Endothelial cell of umbilical vein (primary cell): ENCODE data around the gene AQP1. TPM values are rescaled to one million over a fixed set of nuclear protein-coding genes. Genes with fewer than 3 reads are reported as not detected.

Source experiments
- BruUV-seq: library from RNA; stranded (reverse); fragments of 400-500 nt; replicated peaks from 2 replicates; lab custom pipeline; 2021; lab: Mats Ljungman, UMichigan
- CTCF ChIA-PET: fragments of 300-600, 350-600 bp; sonication (Branson Sonifier 250); formaldehyde crosslinking; loops from one replicate; lab custom pipeline; 2021; ENCODE audit warnings: antibody characterized with exemption, inconsistent platforms; lab: Charles Lee
- POLR2A ChIA-PET: fragments of 300-600, 350-600 bp; sonication (Branson Sonifier 250); formaldehyde crosslinking; loops from one replicate; lab custom pipeline; 2021; ENCODE audit warnings: antibody characterized with exemption, inconsistent platforms; lab: Charles Lee
- DNase-seq: peaks from one replicate; pipeline ENCODE4 v3.0.0-alpha.2; 2011; ENCODE audit warnings: low read depth, low spot score
- FAIRE-seq: peaks from 2 replicates; lab custom pipeline; 2011; peaks lifted over from hg19 to GRCh38; lab: Jason Lieb, UNC
- H2AFZ ChIP-seq: 2 replicates; pipeline ENCODE4 v1.6.0; 2012; ENCODE audit warnings: low read depth, low read length, control low read depth, inconsistent platforms
- H3K27ac ChIP-seq: 2 replicates; pipeline ENCODE4 v1.5.1; 2011; ENCODE audit warnings: low read depth, mild to moderate bottlenecking, control low read depth, low read length, moderate library complexity; ENCODE audit not compliant: insufficient read depth
- H3K27me3 ChIP-seq, 2 experiments: 2 replicates each; pipeline versions ENCODE4 v1.6.0 to v1.6.1; 2011; ENCODE audit warnings: low read length in 2 of 2, mixed read lengths in 1 of 2; ENCODE audit not compliant: control insufficient read depth in 2 of 2, insufficient read depth in 2 of 2
- H3K36me3 ChIP-seq, 2 experiments: 2 replicates in 1 of 2; 3 replicates in 1 of 2; pipeline ENCODE4 v1.5.1; 2011; ENCODE audit warnings: low read length in 2 of 2, mild to moderate bottlenecking in 1 of 2, moderate library complexity in 1 of 2; ENCODE audit not compliant: control insufficient read depth in 2 of 2, insufficient read depth in 2 of 2; ENCODE audit errors: extremely low read depth in 1 of 2
- H3K4me1 ChIP-seq: 3 replicates; pipeline ENCODE4 v1.5.1; 2011; ENCODE audit warnings: mild to moderate bottlenecking, low read length; ENCODE audit not compliant: control insufficient read depth, insufficient read depth; ENCODE audit errors: extremely low read depth
- H3K4me2 ChIP-seq: 2 replicates; pipeline ENCODE4 v1.6.1; 2011; ENCODE audit warnings: low read length, control low read depth, mixed read lengths; ENCODE audit not compliant: insufficient read depth
- H3K4me3 ChIP-seq, 3 experiments: fragments of 200-600 bp in 1 of 3; sonication (generic), shearing (Covaris generic) in 1 of 3; replicated peaks in 1 of 3; 2 replicates each; pipeline ENCODE4 v1.5.1; 2011 to 2016; ENCODE audit warnings: control low read depth in 3 of 3, low read length in 3 of 3, mild to moderate bottlenecking in 2 of 3, inconsistent platforms in 1 of 3, low read depth in 1 of 3, moderate library complexity in 1 of 3; ENCODE audit not compliant: insufficient read depth in 1 of 3
- H3K79me2 ChIP-seq: 2 replicates; pipeline ENCODE4 v1.6.0; 2012; ENCODE audit warnings: low read length, inconsistent platforms; ENCODE audit not compliant: control insufficient read depth, insufficient read depth
- H3K9ac ChIP-seq: replicated peaks from 2 replicates; pipeline ENCODE3; 2011; ENCODE audit warnings: low read length, control low read depth; ENCODE audit not compliant: insufficient read depth; ENCODE audit errors: extremely low read depth
- H3K9me1 ChIP-seq: replicated peaks from 3 replicates; pipeline ENCODE4 v1.6.0; 2011; ENCODE audit warnings: mild to moderate bottlenecking, low read length; ENCODE audit not compliant: control insufficient read depth, insufficient read depth; ENCODE audit errors: extremely low read depth
- H3K9me3 ChIP-seq: replicated peaks from 2 replicates; pipeline ENCODE4 v1.5.1; 2012; ENCODE audit warnings: low read length, inconsistent platforms; ENCODE audit not compliant: control insufficient read depth, insufficient read depth
- H4K20me1 ChIP-seq: replicated peaks from 2 replicates; pipeline ENCODE3; 2011; ENCODE audit warnings: mild to moderate bottlenecking, low read length; ENCODE audit not compliant: control insufficient read depth, insufficient read depth; ENCODE audit errors: extremely low read depth
- EZH2 ChIP-seq: IDR thresholded peaks from 2 replicates; pipeline ENCODE4 v1.6.1; 2012; ENCODE audit warnings: borderline replicate concordance, low read depth, mild to moderate bottlenecking, moderate library complexity, low read length, inconsistent platforms; ENCODE audit not compliant: severe bottlenecking
- FOS ChIP-seq: IDR thresholded peaks from 2 replicates; pipeline ENCODE4 v1.6.1; 2011; ENCODE audit warnings: mild to moderate bottlenecking, low read length, moderate library complexity, borderline replicate concordance; ENCODE audit not compliant: insufficient read depth
- GATA2 ChIP-seq: IDR thresholded peaks from 2 replicates; pipeline ENCODE4 v1.7.0; 2011; ENCODE audit warnings: low read depth, mild to moderate bottlenecking, moderate library complexity, mixed read lengths, low read length; ENCODE audit not compliant: insufficient read length, insufficient read depth
- JUN ChIP-seq: IDR thresholded peaks from 2 replicates; pipeline ENCODE4 v1.6.1; 2011; ENCODE audit warnings: borderline replicate concordance, low read depth; ENCODE audit not compliant: insufficient read length, insufficient read depth
- MYC ChIP-seq: IDR thresholded peaks from one replicate; pipeline ENCODE4 v1.6.1; 2011; ENCODE audit warnings: mild to moderate bottlenecking, low read depth, low read length
- POLR2A ChIP-seq: IDR thresholded peaks from 2 replicates; pipeline ENCODE4 v1.6.1; 2012; ENCODE audit warnings: low read depth, mild to moderate bottlenecking, control low read depth, low read length
- POLR2AphosphoS5 ChIP-seq: IDR thresholded peaks from 2 replicates; pipeline ENCODE4 v1.6.1; 2012; ENCODE audit warnings: low read depth, mild to moderate bottlenecking, control low read depth, low read length, moderate library complexity; ENCODE audit not compliant: insufficient read depth
- dilution Hi-C: fragments of 300-500 bp; cut with MboI; formaldehyde crosslinking; loops from one replicate; pipeline ENCODE4 v1.15.0; 2019; ENCODE audit warnings: low sequenced_read_pairs; ENCODE audit not compliant: extremely low pct_ligation_motif_present
- intact Hi-C: fragments of 100-400 bp; cut with micrococcal nuclease; formaldehyde crosslinking; loops from one replicate; pipeline ENCODE4 v1.10.0; 2022
- polyA plus RNA-seq, 4 experiments: library from polyadenylated mRNA; depleted of rRNA in 3 of 4; stranded (reverse) in 3 of 4; unstranded in 1 of 4; fragments of >200 nt; gene quantifications; 2 replicates each; pipeline versions ENCODE4 v1.2.1 to v1.2.3, GENCODE V29; 2011 to 2012; ENCODE audit warnings: missing spikeins in 1 of 4
- total RNA-seq: library from RNA; stranded (reverse); gene quantifications from 2 replicates; pipeline ENCODE4 v1.2.3, GENCODE V29; 2021
- TF ChIP-seq, protein P1 (sequence below), 2 donors: IDR thresholded peaks; 1 replicate in 1 of 2; 2 replicates in 1 of 2; pipeline ENCODE4 v1.5.1; 2011; ENCODE audit warnings: low read length in 2 of 2, mild to moderate bottlenecking in 2 of 2, moderate library complexity in 2 of 2, control low read depth in 1 of 2, inconsistent platforms in 1 of 2, low read depth in 1 of 2; ENCODE audit not compliant: insufficient read depth in 1 of 2; ENCODE audit errors: extremely low read depth in 1 of 2
- TF ChIP-seq, protein P2 (sequence below): IDR thresholded peaks from 2 replicates; pipeline ENCODE4 v1.6.1; 2011; ENCODE audit not compliant: insufficient read depth, insufficient read length

Gene AQP1
- total and polyA plus RNA-seq, 2 donors (not counting 3 experiments of a cell fraction or from before 2014, with no cell fraction given) = 11.7 to 15.9 TPM

DNA sequence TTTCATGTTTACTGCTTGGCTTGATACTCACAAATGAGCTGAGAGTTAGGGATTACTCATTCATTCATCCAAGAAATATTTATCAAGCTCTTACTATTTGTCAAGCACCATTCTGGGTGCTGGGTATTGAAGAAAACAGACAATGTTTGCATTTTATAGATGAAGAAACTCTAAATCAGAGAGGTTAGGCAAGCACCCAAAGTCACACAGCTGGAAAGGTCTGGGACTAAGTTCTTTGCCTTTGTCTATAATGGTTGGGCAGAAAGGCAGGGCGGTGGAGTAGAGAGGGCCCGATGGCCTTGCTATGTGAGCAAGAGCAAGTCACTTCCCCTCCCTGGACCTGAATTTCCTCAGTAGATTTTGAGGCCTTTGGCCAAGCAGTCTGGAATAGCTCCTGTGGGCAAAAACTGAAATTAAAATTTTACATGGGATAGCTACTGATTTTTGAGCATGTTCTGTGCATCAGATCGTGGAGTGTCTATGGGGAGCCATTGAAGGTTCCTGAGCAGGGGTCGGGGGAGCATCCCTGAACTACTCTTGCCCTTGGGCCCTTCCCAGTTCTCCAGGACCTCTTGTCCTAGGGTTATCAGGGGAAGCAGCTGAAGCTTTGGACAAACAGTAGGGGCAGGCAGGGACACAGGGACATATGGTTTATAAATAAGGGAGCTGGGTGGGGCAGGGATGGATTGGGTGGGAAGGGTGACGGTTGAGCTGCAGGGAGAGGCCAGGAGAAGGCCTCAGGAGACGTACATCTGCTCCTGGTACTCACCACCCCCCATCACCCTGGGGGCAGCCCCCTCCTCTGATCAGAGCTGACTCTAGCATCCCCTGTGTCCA is 23.3 kb downstream of the AQP1 start:
- no peak for DNase-seq
- Histone ChIP-seq H3K27me3 (peaks cover 9 to 23% of the 10 kb centered on the region in 2 experiments), H3K4me1 (no peaks in the 10 kb centered on the region), H2AFZ (no peak overlapping the region), H3K36me3 (no peaks in the 10 kb centered on the region), H3K4me3 (no peak overlapping the region), H3K9ac (no peak overlapping the region), H4K20me1 (no peaks in the 10 kb centered on the region), H3K4me2 (no peak overlapping the region), H3K9me3 (no peaks in the 10 kb centered on the region), H3K79me2 (no peaks in the 10 kb centered on the region), H3K9me1 (no peaks in the 10 kb centered on the region), H3K27ac (no peak overlapping the region)
- dilution Hi-C loops (no loop called here), intact Hi-C loops (no loop called here)
- TF ChIP-seq FOS = no peak
- TF ChIP-seq, protein P1, sequence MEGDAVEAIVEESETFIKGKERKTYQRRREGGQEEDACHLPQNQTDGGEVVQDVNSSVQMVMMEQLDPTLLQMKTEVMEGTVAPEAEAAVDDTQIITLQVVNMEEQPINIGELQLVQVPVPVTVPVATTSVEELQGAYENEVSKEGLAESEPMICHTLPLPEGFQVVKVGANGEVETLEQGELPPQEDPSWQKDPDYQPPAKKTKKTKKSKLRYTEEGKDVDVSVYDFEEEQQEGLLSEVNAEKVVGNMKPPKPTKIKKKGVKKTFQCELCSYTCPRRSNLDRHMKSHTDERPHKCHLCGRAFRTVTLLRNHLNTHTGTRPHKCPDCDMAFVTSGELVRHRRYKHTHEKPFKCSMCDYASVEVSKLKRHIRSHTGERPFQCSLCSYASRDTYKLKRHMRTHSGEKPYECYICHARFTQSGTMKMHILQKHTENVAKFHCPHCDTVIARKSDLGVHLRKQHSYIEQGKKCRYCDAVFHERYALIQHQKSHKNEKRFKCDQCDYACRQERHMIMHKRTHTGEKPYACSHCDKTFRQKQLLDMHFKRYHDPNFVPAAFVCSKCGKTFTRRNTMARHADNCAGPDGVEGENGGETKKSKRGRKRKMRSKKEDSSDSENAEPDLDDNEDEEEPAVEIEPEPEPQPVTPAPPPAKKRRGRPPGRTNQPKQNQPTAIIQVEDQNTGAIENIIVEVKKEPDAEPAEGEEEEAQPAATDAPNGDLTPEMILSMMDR (IDR thresholded peaks at IDR 0.05; ENCODE audit: extremely low read depth in 1 of 2, insufficient read depth in 1 of 2, low read depth in 1 of 2, low read length in 2 of 2) = no peak
- no peak for TF ChIP-seq POLR2AphosphoS5
- no peak for TF ChIP-seq EZH2
- no peak for TF ChIP-seq MYC
- no peak for TF ChIP-seq POLR2A
- TF ChIP-seq JUN = no peak
- TF ChIP-seq, protein P2, sequence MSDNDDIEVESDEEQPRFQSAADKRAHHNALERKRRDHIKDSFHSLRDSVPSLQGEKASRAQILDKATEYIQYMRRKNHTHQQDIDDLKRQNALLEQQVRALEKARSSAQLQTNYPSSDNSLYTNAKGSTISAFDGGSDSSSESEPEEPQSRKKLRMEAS = no peak
- TF ChIP-seq GATA2 = no peak
- CTCF ChIA-PET = interaction anchor here (0.8 to 3.3 kb wide), 8 partner anchors 12 to 187 kb away, joined by 3 to 15 read pairs (median 5); no protein-coding TSS in a partner anchor
- POLR2A ChIA-PET = interaction anchor here (0.7 kb wide), 1 partner anchor 52 kb away, joined by 13 read pairs; no protein-coding TSS in a partner anchor
- no peak for FAIRE-seq
- no TSS peak for BruUV-seq
